ENCODE results near the gene ABCD1.

GRCh38 chrX:153684467-153685155 is 40.0 kb upstream of the ABCD1 start:
- TF ChIP-seq CTCF (IDR thresholded peaks at IDR 0.05; ENCODE audit: low read depth, low read length, missing input control) (no peak), NR2F2 (IDR thresholded peaks at IDR 0.05) (no peak), TAF1 (conservative IDR thresholded peaks at IDR 0.05) (no peak), MAX (IDR thresholded peaks at IDR 0.05) (no peak), FOXA1 (IDR thresholded peaks at IDR 0.05) (no peak), GABPA (IDR thresholded peaks at IDR 0.05 in 1 of 2, conservative IDR thresholded peaks at IDR 0.05 in 1 of 2) (no peak), RAD21 (IDR thresholded peaks at IDR 0.05) (no peak), SP1 (IDR thresholded peaks at IDR 0.05) (no peak)

Measured in liver (tissue), 3 donors.